NCI-H82 treated with DMSO at 0.1 percent for 48 hours (cell line): ENCODE results near the gene TRIM63.

Source experiments
- DNase-seq: peaks from one replicate; lab custom pipeline; 2025; ENCODE audit not compliant: unreplicated experiment; lab: John Stamatoyannopoulos, UW

TRIM63 gene

GRCh38 chr1:26058052-26058595 lies 9.3 kb downstream of the TRIM63 start:
- DNase-seq, result no peak

GRCh38 chr1:26057189-26057588 lies 10.2 kb downstream of the TRIM63 start:
- no peak for DNase-seq

- DNase-seq, result no peak
These were observed 12.4 kb downstream of the TRIM63 start for GRCh38 chr1:26055041-26055440.

- DNase-seq, result no peak
These were observed 13.5 kb downstream of the TRIM63 start for GRCh38 chr1:26053718-26054560.

- DNase-seq, result no peak
These were observed 17.2 kb downstream of the TRIM63 start for GRCh38 chr1:26050248-26050640.

GRCh38 chr1:26049531-26050247 lies 17.7 kb downstream of the TRIM63 start:
- DNase-seq, result no peak

GRCh38 chr1:26047278-26047874 lies 20.1 kb downstream of the TRIM63 start:
- no peak for DNase-seq

GRCh38 chr1:26046246-26047095 lies 21.0 kb downstream of the TRIM63 start:
- no peak for DNase-seq

GRCh38 chr1:26045722-26046245 lies 21.6 kb downstream of the TRIM63 start, which contains the start of gene SLC30A2:
TSS of gene SLC30A2 (minus strand) at chr1:26046118. CDS start at chr1:26045896, 222 bp downstream.
- no peak for DNase-seq

GRCh38 chr1:26044971-26045721 lies 22.3 kb downstream of the TRIM63 start:
- no peak for DNase-seq

- no peak for DNase-seq
These were observed 23.0 kb downstream of the TRIM63 start for GRCh38 chr1:26044414-26044813.

- no peak for DNase-seq
These were observed 23.7 kb downstream of the TRIM63 start for GRCh38 chr1:26043765-26044164.

GRCh38 chr1:26041978-26042377 lies 25.5 kb downstream of the TRIM63 start:
- no peak for DNase-seq

- no peak for DNase-seq
These were observed 26.0 kb downstream of the TRIM63 start for GRCh38 chr1:26041401-26041800.

GRCh38 chr1:26038904-26039303 lies 28.5 kb downstream of the TRIM63 start:
- DNase-seq, result no peak

- no peak for DNase-seq
These were observed 29.0 kb downstream of the TRIM63 start for GRCh38 chr1:26038477-26038876.

- no peak for DNase-seq
These were observed 29.5 kb downstream of the TRIM63 start for GRCh38 chr1:26037904-26038303.

- DNase-seq, result no peak
These were observed 30.6 kb downstream of the TRIM63 start for GRCh38 chr1:26036756-26037281.

GRCh38 chr1:26035959-26036755 lies 31.3 kb downstream of the TRIM63 start:
- DNase-seq, result peak; percentile 39
